SK-N-SH (cell line): ENCODE measurements around the gene TRAPPC2L.

Experiments
- GABPA ChIP-seq: IDR thresholded peaks from 2 replicates; pipeline ENCODE4 v1.4.0; 2012; ENCODE audit warnings: low read depth, mild to moderate bottlenecking
- TF ChIP-seq, protein P1 (sequence below): IDR thresholded peaks from 2 replicates; pipeline ENCODE4 v1.4.0; 2012; ENCODE audit warnings: low read depth
- TF ChIP-seq, protein P2 (sequence below): fragments of 200-600 bp; sonication (generic); IDR thresholded peaks from 2 replicates; pipeline ENCODE4 v1.6.1; 2017; ENCODE audit warnings: antibody characterized with exemption, mild to moderate bottlenecking, moderate library complexity

DNA sequence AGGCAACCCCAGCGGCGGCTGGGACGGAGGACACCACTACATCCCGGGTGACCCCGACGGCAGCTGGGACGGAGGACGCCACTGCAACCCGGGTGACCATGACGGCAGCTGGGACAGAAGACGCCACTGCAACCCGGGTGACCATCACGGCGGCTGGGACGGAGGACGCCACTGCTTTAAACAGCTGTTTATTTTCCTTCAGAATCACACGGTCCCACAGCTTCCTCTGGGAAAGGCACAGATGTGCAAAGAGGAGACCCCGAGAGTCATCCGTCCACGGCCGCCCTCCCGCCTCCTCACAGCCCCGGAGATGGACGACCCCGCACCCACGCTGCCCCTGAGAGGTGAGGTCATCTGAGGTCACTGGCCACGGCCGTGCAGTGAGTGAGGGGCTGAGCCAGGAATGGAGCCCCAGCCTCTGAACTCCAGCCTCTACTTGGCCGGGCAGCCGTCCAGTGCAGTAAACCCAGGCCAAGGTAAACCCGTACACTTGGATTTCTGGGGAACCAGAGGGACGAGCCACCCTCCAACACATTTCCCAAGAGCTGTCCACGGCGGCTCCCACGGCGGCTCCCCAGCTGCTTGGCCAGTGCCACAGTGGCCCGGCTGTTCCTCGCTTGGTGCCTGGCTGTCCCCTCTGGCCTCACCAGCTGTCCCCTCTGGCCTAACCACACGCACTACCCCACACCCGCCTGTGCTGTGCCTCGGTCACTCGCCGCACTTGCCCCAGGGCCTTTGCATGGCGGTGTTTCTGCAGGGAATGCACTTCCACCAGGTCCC, 52.7 kb downstream of the TRAPPC2L start:
- TF ChIP-seq GABPA = no peak
- TF ChIP-seq, protein P1, sequence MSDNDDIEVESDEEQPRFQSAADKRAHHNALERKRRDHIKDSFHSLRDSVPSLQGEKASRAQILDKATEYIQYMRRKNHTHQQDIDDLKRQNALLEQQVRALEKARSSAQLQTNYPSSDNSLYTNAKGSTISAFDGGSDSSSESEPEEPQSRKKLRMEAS = no peak
- TF ChIP-seq, protein P2, sequence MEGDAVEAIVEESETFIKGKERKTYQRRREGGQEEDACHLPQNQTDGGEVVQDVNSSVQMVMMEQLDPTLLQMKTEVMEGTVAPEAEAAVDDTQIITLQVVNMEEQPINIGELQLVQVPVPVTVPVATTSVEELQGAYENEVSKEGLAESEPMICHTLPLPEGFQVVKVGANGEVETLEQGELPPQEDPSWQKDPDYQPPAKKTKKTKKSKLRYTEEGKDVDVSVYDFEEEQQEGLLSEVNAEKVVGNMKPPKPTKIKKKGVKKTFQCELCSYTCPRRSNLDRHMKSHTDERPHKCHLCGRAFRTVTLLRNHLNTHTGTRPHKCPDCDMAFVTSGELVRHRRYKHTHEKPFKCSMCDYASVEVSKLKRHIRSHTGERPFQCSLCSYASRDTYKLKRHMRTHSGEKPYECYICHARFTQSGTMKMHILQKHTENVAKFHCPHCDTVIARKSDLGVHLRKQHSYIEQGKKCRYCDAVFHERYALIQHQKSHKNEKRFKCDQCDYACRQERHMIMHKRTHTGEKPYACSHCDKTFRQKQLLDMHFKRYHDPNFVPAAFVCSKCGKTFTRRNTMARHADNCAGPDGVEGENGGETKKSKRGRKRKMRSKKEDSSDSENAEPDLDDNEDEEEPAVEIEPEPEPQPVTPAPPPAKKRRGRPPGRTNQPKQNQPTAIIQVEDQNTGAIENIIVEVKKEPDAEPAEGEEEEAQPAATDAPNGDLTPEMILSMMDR = no peak
